ENCODE results near the gene CEBPZ.

GRCh38 chr2:37173741-37174140 lies 57.7 kb downstream of the CEBPZ start:
- no peak for TF ChIP-seq POLR2AphosphoS5 (IDR thresholded peaks at IDR 0.05; ENCODE audit: low read depth, low read length)
- TF ChIP-seq REST (IDR thresholded peaks at IDR 0.05; ENCODE audit: insufficient read depth in 1 of 2, low read depth in 2 of 2, low read length in 2 of 2): no peak

All from PFSK-1 (cell line).